ENCODE results near the gene VRK3.

The VRK3 gene

DNA sequence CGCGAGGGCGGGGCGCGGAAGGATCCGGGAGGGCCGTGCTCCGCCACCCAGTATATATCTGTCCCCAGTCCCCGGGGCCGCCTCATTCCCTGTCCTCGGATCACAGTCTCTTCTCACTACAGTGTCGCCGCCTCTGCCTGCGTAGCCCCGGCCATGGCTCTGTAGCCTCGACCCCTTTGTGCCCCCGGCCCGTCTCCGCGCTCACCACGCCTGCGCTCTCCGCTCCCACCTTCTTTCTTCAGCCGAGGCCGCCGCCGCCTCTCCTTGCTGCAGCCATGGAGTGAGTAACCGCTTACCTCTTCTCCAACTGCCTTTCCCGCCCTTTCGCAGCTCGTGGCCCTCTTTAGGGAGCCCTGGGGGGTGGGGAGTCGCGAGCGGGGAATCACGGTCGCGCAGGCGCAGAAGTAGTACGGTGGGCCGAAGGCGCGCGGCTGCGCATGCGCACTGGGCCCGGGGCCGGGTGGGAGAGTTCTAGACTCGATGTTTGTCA, 96.0 kb downstream of the VRK3 start, which contains the start of the genes ATF5 and NUP62:
Gene ATF5, plus strand, starts transcription at position 85 of the 490 bp plus-strand sequence. CDS start 1,646 bp downstream, outside the sequence.
Gene NUP62, minus strand, starts transcription at position 384 of the 490 bp plus-strand sequence. CDS start 19,697 bp downstream, outside the sequence.
- H3K4me3 ChIP-seq (ENCODE audit: low read depth, low read length): peak within 1 kb of the TSS; percentile 70
- TF ChIP-seq CTCF (IDR thresholded peaks at IDR 0.05; ENCODE audit: insufficient read depth, low read length, missing control alignments): no peak
- CTCF ChIA-PET: interaction anchor here (1.2 to 3.6 kb wide), 3 partner anchors 9 to 74 kb away, joined by 3 to 13 read pairs (median 9); no protein-coding TSS in a partner anchor
- DNase-seq (ENCODE audit: low read depth, low spot score): no peak
- POLR2A ChIA-PET: interaction anchor here (1.1 to 1.3 kb wide), 2 partner anchors 19 to 52 kb away, joined by 3 to 4 read pairs; partner anchors contain the start of genes AKT1S1 and TBC1D17

GRCh38 chr19:49927526-49928264, 97.5 kb downstream of the VRK3 start:
- TF ChIP-seq CTCF (IDR thresholded peaks at IDR 0.05; ENCODE audit: insufficient read depth, low read length, missing control alignments): no peak
- POLR2A ChIA-PET: no interaction called here

GRCh38 chr19:49926515-49926914, 98.7 kb downstream of the VRK3 start:
- TF ChIP-seq CTCF (IDR thresholded peaks at IDR 0.05; ENCODE audit: insufficient read depth, low read length, missing control alignments): no peak
- ChIA-PET CTCF (interaction anchor here (1.1 to 3.6 kb wide), 4 partner anchors 11 to 209 kb away, joined by 3 to 13 read pairs (median 4); no protein-coding TSS in a partner anchor), POLR2A (no interaction called here)
- no peak for DNase-seq (ENCODE audit: low read depth, low spot score)
- no peak overlapping the region for H3K4me3 ChIP-seq (ENCODE audit: low read depth, low read length)

More at GRCh38 chr19:49927526-49928264, 97.5 kb downstream of the VRK3 start:
- CTCF ChIA-PET: interaction anchor here (1.0 to 3.6 kb wide), 7 partner anchors 10 to 208 kb away, joined by 3 to 13 read pairs (median 4); no protein-coding TSS in a partner anchor
- peak overlapping the region; percentile 25 for H3K4me3 ChIP-seq (ENCODE audit: low read depth, low read length)
- DNase-seq (ENCODE audit: low read depth, low spot score): no peak
